ENCODE measurements around the gene ZNF71.

ZNF71 gene

GRCh38 chr19:56594783-56595547 lies at the start of gene ZNF71:
ZNF71 (plus strand) TSS chr19:56595302; CDS start chr19:56601559, 6,257 bp downstream.
- ChIA-PET CTCF (no interaction called here), POLR2A (no interaction called here)
- peak within 1 kb of the TSS; percentile 89 for H3K4me3 ChIP-seq (ENCODE audit: low read depth, low read length)
- no peak for DNase-seq (ENCODE audit: low read depth, low spot score)
- TF ChIP-seq, protein P1, sequence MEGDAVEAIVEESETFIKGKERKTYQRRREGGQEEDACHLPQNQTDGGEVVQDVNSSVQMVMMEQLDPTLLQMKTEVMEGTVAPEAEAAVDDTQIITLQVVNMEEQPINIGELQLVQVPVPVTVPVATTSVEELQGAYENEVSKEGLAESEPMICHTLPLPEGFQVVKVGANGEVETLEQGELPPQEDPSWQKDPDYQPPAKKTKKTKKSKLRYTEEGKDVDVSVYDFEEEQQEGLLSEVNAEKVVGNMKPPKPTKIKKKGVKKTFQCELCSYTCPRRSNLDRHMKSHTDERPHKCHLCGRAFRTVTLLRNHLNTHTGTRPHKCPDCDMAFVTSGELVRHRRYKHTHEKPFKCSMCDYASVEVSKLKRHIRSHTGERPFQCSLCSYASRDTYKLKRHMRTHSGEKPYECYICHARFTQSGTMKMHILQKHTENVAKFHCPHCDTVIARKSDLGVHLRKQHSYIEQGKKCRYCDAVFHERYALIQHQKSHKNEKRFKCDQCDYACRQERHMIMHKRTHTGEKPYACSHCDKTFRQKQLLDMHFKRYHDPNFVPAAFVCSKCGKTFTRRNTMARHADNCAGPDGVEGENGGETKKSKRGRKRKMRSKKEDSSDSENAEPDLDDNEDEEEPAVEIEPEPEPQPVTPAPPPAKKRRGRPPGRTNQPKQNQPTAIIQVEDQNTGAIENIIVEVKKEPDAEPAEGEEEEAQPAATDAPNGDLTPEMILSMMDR (IDR thresholded peaks at IDR 0.05; ENCODE audit: insufficient read depth, low read length, missing control alignments), result no peak

DNA sequence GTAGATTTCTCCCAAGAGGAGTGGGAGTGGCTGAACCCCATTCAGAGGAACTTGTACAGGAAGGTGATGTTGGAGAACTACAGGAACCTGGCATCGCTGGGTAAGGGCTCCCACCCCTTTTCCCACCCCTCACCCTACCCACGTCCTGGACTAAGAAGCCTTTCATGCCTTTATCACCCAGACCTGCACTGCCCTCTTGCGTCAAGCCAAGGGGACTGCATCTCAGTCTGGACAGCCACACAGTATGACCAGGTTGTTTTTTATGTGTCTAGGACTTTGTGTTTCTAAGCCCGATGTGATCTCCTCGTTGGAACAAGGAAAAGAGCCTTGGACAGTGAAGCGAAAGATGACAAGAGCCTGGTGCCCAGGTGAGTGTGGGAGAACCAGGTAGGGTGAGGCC lies 47.6 kb upstream of the ZNF71 start:
- TF ChIP-seq, protein P1 (IDR thresholded peaks at IDR 0.05; ENCODE audit: insufficient read depth, low read length, missing control alignments), result no peak
- ChIA-PET CTCF (no interaction called here), POLR2A (no interaction called here)
- DNase-seq (ENCODE audit: low read depth, low spot score), result no peak
- no peak overlapping the region for H3K4me3 ChIP-seq (ENCODE audit: low read depth, low read length)

- CTCF ChIA-PET, result no interaction called here
- DNase-seq (ENCODE audit: low read depth, low spot score), result no peak
- no peak overlapping the region for H3K4me3 ChIP-seq (ENCODE audit: low read depth, low read length)
- TF ChIP-seq, protein P1 (IDR thresholded peaks at IDR 0.05; ENCODE audit: insufficient read depth, low read length, missing control alignments), result no peak
- POLR2A ChIA-PET, result no interaction called here
Observed at GRCh38 chr19:56554272-56554869, 40.7 kb upstream of the ZNF71 start.

DNA sequence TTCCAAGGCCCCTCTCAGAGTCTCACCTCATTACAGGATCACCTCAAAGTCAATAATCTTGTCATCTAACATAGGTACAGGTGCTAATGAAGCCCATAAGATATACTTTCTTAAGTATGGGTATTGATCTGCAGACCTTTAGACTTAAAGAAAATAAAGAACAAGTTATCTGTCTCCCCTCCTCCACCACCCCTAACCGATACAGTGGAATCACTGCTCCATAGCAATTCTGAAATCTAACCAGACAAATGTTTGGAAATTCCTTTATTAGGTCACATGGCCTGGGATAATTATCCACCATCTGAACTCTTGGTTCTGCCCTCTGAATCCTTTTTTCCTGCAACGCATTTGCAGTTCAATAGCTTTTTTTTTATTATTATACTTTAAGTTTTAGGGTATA lies 32.3 kb upstream of the ZNF71 start:
- CTCF ChIA-PET, result no interaction called here
- TF ChIP-seq, protein P1 (IDR thresholded peaks at IDR 0.05; ENCODE audit: insufficient read depth, low read length, missing control alignments), result no peak
- POLR2A ChIA-PET, result no interaction called here
- no peak for DNase-seq (ENCODE audit: low read depth, low spot score)
- no peak overlapping the region for H3K4me3 ChIP-seq (ENCODE audit: low read depth, low read length)

DNA sequence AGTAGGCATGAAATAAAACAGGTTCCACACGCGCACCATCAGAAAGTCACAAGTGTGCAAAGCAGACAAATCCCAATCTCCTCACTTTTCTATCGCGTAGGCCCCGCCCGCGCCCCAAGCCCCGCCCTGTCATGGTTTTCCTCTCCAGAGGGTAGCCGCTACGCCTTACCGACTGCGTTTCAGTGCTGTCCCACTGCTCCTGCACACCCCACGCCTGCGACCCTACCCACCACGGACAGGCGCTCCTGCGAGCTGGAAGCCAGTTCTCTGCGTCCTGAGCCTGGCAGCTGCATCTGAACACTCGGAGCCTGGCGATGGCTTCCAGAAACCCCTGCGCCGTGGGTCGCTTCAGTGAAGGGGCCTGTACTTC lies 28.2 kb upstream of the ZNF71 start:
- ChIA-PET POLR2A (no interaction called here), CTCF (no interaction called here)
- DNase-seq (ENCODE audit: low read depth, low spot score), result no peak

More for the DNA sequence above, 28.2 kb upstream of the ZNF71 start:
- TF ChIP-seq, protein P1 (IDR thresholded peaks at IDR 0.05; ENCODE audit: insufficient read depth, low read length, missing control alignments), result no peak
- peak overlapping the region; percentile 97 for H3K4me3 ChIP-seq (ENCODE audit: low read depth, low read length)

Data from AG04449 (cell line).